Naive B cell (primary cell): ENCODE measurements around the gene BLNK. TPM values are rescaled to one million over a fixed set of nuclear protein-coding genes. Genes with fewer than 3 reads are reported as not detected.
A peak's percentile ranks its signal among the peaks of the same experiment; 100 is the strongest.

Experiments
- ATAC-seq, 2 donors: fragments of 150-1000 bp; cut with Tn5 transposase; 2 replicates each; pipeline ENCODE4 v1.10.0; 2021; ENCODE audit warnings: low read depth in 2 of 2, mild to moderate bottlenecking in 2 of 2, moderate library complexity in 2 of 2
- DNase-seq: peaks from one replicate; pipeline ENCODE4 v3.0.0; 2022
- H3K27ac Mint-ChIP-seq, 6 donors: one replicate each; pipeline ENCODE4 v1.8.0; 2020 to 2022; ENCODE audit warnings: mild to moderate bottlenecking in 6 of 6, mixed read lengths in 6 of 6, moderate library complexity in 5 of 6, inconsistent platforms in 2 of 6
- H3K27me3 Mint-ChIP-seq, 3 donors: one replicate each; pipeline ENCODE4 v1.8.0; 2021 to 2022; ENCODE audit warnings: mixed read lengths in 3 of 3, mild to moderate bottlenecking in 1 of 3
- H3K36me3 Mint-ChIP-seq, 2 donors: one replicate each; pipeline ENCODE4 v1.8.0; 2020 to 2022; ENCODE audit warnings: mixed read lengths in 2 of 2, inconsistent platforms in 1 of 2, mild to moderate bottlenecking in 1 of 2
- H3K4me1 Mint-ChIP-seq, 3 donors: one replicate each; pipeline ENCODE4 v1.8.0; 2020 to 2022; ENCODE audit warnings: mixed read lengths in 3 of 3, inconsistent platforms in 1 of 3, mild to moderate bottlenecking in 1 of 3, moderate library complexity in 1 of 3
- H3K4me3 Mint-ChIP-seq, 8 donors: one replicate each; pipeline ENCODE4 v1.8.0; 2020 to 2022; ENCODE audit warnings: mild to moderate bottlenecking in 8 of 8, mixed read lengths in 8 of 8, moderate library complexity in 8 of 8, inconsistent platforms in 2 of 8
- H3K9me3 Mint-ChIP-seq, 7 donors: one replicate each; pipeline ENCODE4 v1.8.0; 2020 to 2022; ENCODE audit warnings: mixed read lengths in 7 of 7, mild to moderate bottlenecking in 5 of 7, inconsistent platforms in 2 of 7, moderate library complexity in 1 of 7
- polyA plus RNA-seq, 6 donors: library from polyadenylated mRNA; unstranded; fragments of 300-500 nt; fragmentation: Illumina TruSeq; gene quantifications; one replicate each; pipeline ENCODE4 v1.2.3, GENCODE V29; 2021; ENCODE audit warnings: low read depth in 6 of 6

The BLNK gene
- polyA plus RNA-seq, 6 donors from 2014 or later: 152 to 280 (median 196) TPM

DNA sequence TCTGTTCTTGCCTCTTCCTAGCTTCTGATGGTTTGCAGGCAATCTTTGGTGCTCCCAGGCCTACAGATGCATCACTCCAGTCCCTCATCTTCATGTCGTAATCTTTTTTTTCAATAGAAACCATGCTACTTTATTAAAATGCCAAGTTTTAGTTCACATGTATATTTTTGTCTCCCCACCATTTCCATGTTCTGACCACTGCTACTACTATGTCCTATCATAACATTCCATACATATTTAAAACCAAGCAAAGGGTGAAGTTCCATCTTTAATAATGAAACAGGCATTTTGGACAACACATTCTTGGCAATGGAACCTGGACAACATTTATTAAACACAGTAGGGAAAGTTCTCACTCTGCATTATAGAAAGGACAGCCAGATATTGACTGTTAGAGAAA, 82.5 kb downstream of the BLNK start:
- Mint-ChIP-seq H3K4me1 (peaks cover 0 to 4% (median 3%) of the 10 kb centered on the region in 3 donors), H3K9me3 (peaks cover 12 to 78% (median 54%) of the 10 kb centered on the region in 7 donors), H3K27ac (peak overlapping the region in 2 of 6 donors; percentile 27 to 48), H3K36me3 (peaks cover 38 to 59% of the 10 kb centered on the region in 2 donors), H3K4me3 (peak overlapping the region in 1 of 8 donors; percentile 35), H3K27me3 (no peaks in the 10 kb centered on the region)
- no peak for DNase-seq
- ATAC-seq: no peak

DNA sequence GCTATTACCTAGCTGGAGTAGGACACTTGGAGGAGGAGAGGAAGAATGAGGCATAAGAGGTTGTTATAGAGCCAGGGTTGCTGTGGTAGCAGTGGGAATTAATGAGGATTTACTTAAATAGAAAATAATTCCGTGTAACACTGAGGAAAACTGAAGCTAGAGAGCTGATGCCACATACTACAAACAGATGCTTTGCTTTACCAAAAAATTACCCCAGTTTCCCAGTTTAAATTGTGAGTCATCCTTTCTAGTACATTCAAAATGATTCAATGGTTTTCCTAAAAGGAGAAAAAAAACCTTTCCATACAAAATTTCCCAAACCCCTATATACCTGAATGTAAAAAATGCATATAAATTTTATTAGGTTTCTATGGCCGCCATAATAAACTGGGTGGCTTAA, 82.9 kb downstream of the BLNK start:
- Mint-ChIP-seq H3K4me1 (peaks cover 0 to 4% (median 3%) of the 10 kb centered on the region in 3 donors), H3K4me3 (peak overlapping the region in 1 of 8 donors; percentile 35), H3K27ac (peak overlapping the region in 1 of 6 donors; percentile 26), H3K9me3 (peaks cover 15 to 82% (median 59%) of the 10 kb centered on the region in 7 donors), H3K27me3 (no peaks in the 10 kb centered on the region), H3K36me3 (peaks cover 33 to 61% of the 10 kb centered on the region in 2 donors)
- ATAC-seq (no peak), DNase-seq (no peak)

GRCh38 chr10:96176985-96177384, 94.4 kb downstream of the BLNK start:
- peaks cover 13 to 90% (median 74%) of the 10 kb centered on the region in 7 donors for H3K9me3 Mint-ChIP-seq
- H3K4me1 Mint-ChIP-seq: no peaks in the 10 kb centered on the region
- ATAC-seq (no peak), DNase-seq (no peak)
- H3K27me3 Mint-ChIP-seq: peaks cover 0 to 5% (median 4%) of the 10 kb centered on the region in 3 donors
- H3K4me3 Mint-ChIP-seq: no peak overlapping the region
- H3K27ac Mint-ChIP-seq: no peak overlapping the region
- H3K36me3 Mint-ChIP-seq: peaks cover 6 to 34% of the 10 kb centered on the region in 2 donors

GRCh38 chr10:96172666-96173065, 98.7 kb downstream of the BLNK start:
- no peaks in the 10 kb centered on the region for H3K4me1 Mint-ChIP-seq
- H3K4me3 Mint-ChIP-seq: no peak overlapping the region
- no peak for ATAC-seq
- no peak for DNase-seq
- peaks cover 9 to 97% (median 72%) of the 10 kb centered on the region in 7 donors for H3K9me3 Mint-ChIP-seq
- H3K36me3 Mint-ChIP-seq: peaks cover 18 to 40% of the 10 kb centered on the region in 2 donors
- peaks cover 0 to 5% (median 4%) of the 10 kb centered on the region in 3 donors for H3K27me3 Mint-ChIP-seq
- no peak overlapping the region for H3K27ac Mint-ChIP-seq

DNA sequence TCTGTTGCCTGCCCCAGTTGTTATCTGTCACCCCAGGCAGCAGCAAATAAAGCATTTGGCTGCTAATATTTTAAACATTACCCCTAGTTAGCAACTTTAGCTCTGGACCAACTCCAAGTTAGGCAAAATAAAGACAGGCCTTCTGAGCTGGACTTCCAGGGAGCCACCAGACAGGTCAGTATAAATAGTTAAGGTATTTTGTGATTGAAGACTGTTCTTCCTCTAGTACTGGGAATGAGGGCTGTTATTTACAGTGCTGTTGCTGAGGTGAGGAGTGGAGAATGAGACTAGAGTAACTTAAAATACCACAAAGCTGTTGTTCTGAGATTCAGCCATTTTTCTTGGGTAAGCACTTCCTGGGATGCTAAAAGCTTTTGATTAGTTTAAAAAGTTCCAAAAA, 101.1 kb downstream of the BLNK start:
- H3K4me3 Mint-ChIP-seq: no peak overlapping the region
- H3K9me3 Mint-ChIP-seq: peaks cover 4 to 94% (median 68%) of the 10 kb centered on the region in 7 donors
- H3K27ac Mint-ChIP-seq: no peak overlapping the region
- DNase-seq (no peak), ATAC-seq (no peak)
- no peaks in the 10 kb centered on the region for H3K4me1 Mint-ChIP-seq
- peaks cover 0 to 5% (median 0%) of the 10 kb centered on the region in 3 donors for H3K27me3 Mint-ChIP-seq
- H3K36me3 Mint-ChIP-seq: peaks cover 14 to 29% of the 10 kb centered on the region in 2 donors

- Mint-ChIP-seq H3K9me3 (peaks cover 4 to 77% (median 55%) of the 10 kb centered on the region in 7 donors), H3K4me3 (no peak overlapping the region), H3K4me1 (no peaks in the 10 kb centered on the region), H3K36me3 (peaks cover 14 to 21% of the 10 kb centered on the region in 2 donors), H3K27ac (no peak overlapping the region), H3K27me3 (no peaks in the 10 kb centered on the region)
- ATAC-seq: no peak
- no peak for DNase-seq
These were observed 102.8 kb downstream of the BLNK start for GRCh38 chr10:96168546-96168945.

DNA sequence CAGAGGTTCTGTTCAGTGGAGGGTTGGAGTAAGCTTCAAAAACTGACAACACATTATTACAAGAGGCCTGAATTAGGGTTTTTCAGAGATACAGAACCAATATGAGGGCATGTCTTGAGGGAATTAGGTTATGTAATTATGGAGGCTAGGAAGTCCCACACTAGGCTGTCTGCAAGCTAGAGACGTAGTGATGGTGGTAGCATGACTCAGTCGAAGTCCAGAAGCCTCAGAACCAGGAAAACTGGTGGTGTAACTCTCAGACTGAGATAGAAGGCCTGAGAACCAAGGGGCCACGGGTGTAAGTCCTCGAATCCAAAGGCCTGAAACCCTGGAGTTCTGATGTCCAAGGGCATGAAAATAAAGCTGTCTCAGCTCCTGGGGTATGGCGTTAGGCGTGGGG, 105.6 kb downstream of the BLNK start:
- ATAC-seq (no peak), DNase-seq (no peak)
- no peak overlapping the region for H3K27ac Mint-ChIP-seq
- no peaks in the 10 kb centered on the region for H3K27me3 Mint-ChIP-seq
- peaks cover 0 to 51% (median 35%) of the 10 kb centered on the region in 7 donors for H3K9me3 Mint-ChIP-seq
- H3K4me1 Mint-ChIP-seq: no peaks in the 10 kb centered on the region
- no peak overlapping the region for H3K4me3 Mint-ChIP-seq
- peaks cover 11 to 14% of the 10 kb centered on the region in 2 donors for H3K36me3 Mint-ChIP-seq

GRCh38 chr10:96153070-96153469, 118.3 kb downstream of the BLNK start:
- peaks cover 55 to 61% of the 10 kb centered on the region in 2 donors for H3K36me3 Mint-ChIP-seq
- no peak overlapping the region for H3K27ac Mint-ChIP-seq
- H3K27me3 Mint-ChIP-seq: no peaks in the 10 kb centered on the region
- peaks cover 0 to 6% (median 0%) of the 10 kb centered on the region in 3 donors for H3K4me1 Mint-ChIP-seq
- no peaks in the 10 kb centered on the region for H3K9me3 Mint-ChIP-seq
- ATAC-seq (no peak), DNase-seq (no peak)
- no peak overlapping the region for H3K4me3 Mint-ChIP-seq

GRCh38 chr10:96152437-96152836, 118.9 kb downstream of the BLNK start:
- Mint-ChIP-seq H3K4me3 (no peak overlapping the region), H3K27me3 (no peaks in the 10 kb centered on the region), H3K9me3 (no peaks in the 10 kb centered on the region), H3K27ac (no peak overlapping the region), H3K36me3 (peaks cover 55 to 57% of the 10 kb centered on the region in 2 donors), H3K4me1 (peaks cover 0 to 6% (median 0%) of the 10 kb centered on the region in 3 donors)
- DNase-seq (no peak), ATAC-seq (no peak)

Other genes starting within 250 kb of the BLNK start
- gene CCNJ, start 228.0 kb downstream of the BLNK start, polyA plus RNA-seq: 1 to 10 TPM in 3 of 6 donors, under 1 TPM in 2, not detected in 1; 0.88 to 1.5 (median 1.2) TPM
- 10 to 100 TPM in 5 of 6 donors, 1 to 10 TPM in 1; 8.2 to 21.4 (median 14.4) TPM for gene ZNF518A, start 141.3 kb downstream of the BLNK start, polyA plus RNA-seq
- under 1 TPM in 1 of 6 donors, not detected in 5; 0.21 TPM for gene DNTT, start 32.9 kb upstream of the BLNK start, polyA plus RNA-seq
- gene OPALIN, start 87.4 kb upstream of the BLNK start, polyA plus RNA-seq: not detected
- under 1 TPM in 4 of 6 donors, not detected in 2; 0.03 to 0.77 (median 0.32) TPM for gene TLL2, start 242.4 kb upstream of the BLNK start, polyA plus RNA-seq